HCT116 (cell line): ENCODE results near the gene MYH6. TPM values are rescaled to one million over a fixed set of nuclear protein-coding genes. Genes with fewer than 3 reads are reported as not detected.

Experiments
- ATAC-seq: fragments of 200-7000 bp; cut with Tn5 transposase; 2 replicates; pipeline ENCODE4 v1.9.1; 2020; ENCODE audit warnings: mild to moderate bottlenecking, moderate library complexity
- BruUV-seq: library from RNA; stranded (reverse); fragments of 400-500 nt; replicated peaks from 2 replicates; lab custom pipeline; 2021; lab: Mats Ljungman, UMichigan
- CTCF ChIA-PET: fragments of 300-600 bp; sonication (Branson Sonifier 250); formaldehyde crosslinking; loops from one replicate; lab custom pipeline; 2021; ENCODE audit warnings: antibody characterized with exemption; lab: Charles Lee
- POLR2A ChIA-PET: fragments of 300-600, 350-600 bp; sonication (Branson Sonifier 250); formaldehyde crosslinking; loops from one replicate; lab custom pipeline; 2021; ENCODE audit warnings: antibody characterized with exemption; lab: Charles Lee
- RAD21 ChIA-PET, 2 experiments: fragments of 300-600 bp; sonication (Branson Sonifier 250); formaldehyde crosslinking; loops; one replicate each; lab custom pipeline; 2023; ENCODE audit warnings: low total read pairs in 2 of 2; ENCODE audit not compliant: uncharacterized antibody in 2 of 2, unreplicated experiment in 2 of 2, low non-redundant PET in 1 of 2; lab: Charles Lee
- DNase-seq: peaks from one replicate; pipeline ENCODE4 v3.0.0-alpha.2; 2010; ENCODE audit warnings: low read depth, low spot score
- H2AFZ ChIP-seq: fragments of 200-600 bp; shearing (Covaris generic), sonication (generic); 2 replicates; pipeline ENCODE4 v1.6.1; 2017; ENCODE audit warnings: low read depth, mixed run types, mixed read lengths, antibody characterized with exemption, low read length; ENCODE audit not compliant: poor library complexity, severe bottlenecking
- H3K27ac ChIP-seq: 2 replicates; pipeline ENCODE4 v1.5.1; 2012; ENCODE audit warnings: low read depth, low read length
- H3K27me3 ChIP-seq: fragments of 200-600 bp; sonication (generic); 2 replicates; pipeline ENCODE4 v1.6.1; 2016; ENCODE audit warnings: mixed run types, low read length, mixed read lengths; ENCODE audit not compliant: insufficient read depth
- H3K36me3 ChIP-seq, 2 experiments: fragments of 200-500 bp in 1 of 2; fragments of 200-600 bp in 1 of 2; sonication (Bioruptor generic) in 1 of 2; sonication (generic) in 1 of 2; 2 replicates each; pipeline versions ENCODE4 v1.5.1 to v1.6.1; 2014 to 2016; ENCODE audit warnings: low read length in 2 of 2, inconsistent platforms in 1 of 2, mixed read lengths in 1 of 2, mixed run types in 1 of 2; ENCODE audit not compliant: insufficient read depth in 2 of 2, control insufficient read depth in 1 of 2
- H3K4me1 ChIP-seq, 2 experiments: fragments of 200-600 bp in 1 of 2; sonication (generic) in 1 of 2; 2 replicates each; pipeline versions ENCODE4 v1.5.1 to v1.6.1; 2012 to 2017; ENCODE audit warnings: low read length in 2 of 2, inconsistent platforms in 1 of 2, mild to moderate bottlenecking in 1 of 2, mixed read lengths in 1 of 2, mixed run types in 1 of 2, moderate library complexity in 1 of 2; ENCODE audit not compliant: insufficient read depth in 2 of 2, control insufficient read depth in 1 of 2
- H3K4me2 ChIP-seq: fragments of 200-600 bp; sonication (generic); 2 replicates; pipeline ENCODE4 v1.6.1; 2017; ENCODE audit warnings: mixed run types, low read length, mixed read lengths
- H3K4me3 ChIP-seq, 2 experiments: fragments of 200-600 bp in 1 of 2; sonication (generic) in 1 of 2; replicated peaks in 1 of 2; 2 replicates each; pipeline ENCODE4 v1.5.1; 2011 to 2016; ENCODE audit warnings: low read length in 2 of 2, control low read depth in 1 of 2, low read depth in 1 of 2, mild to moderate bottlenecking in 1 of 2, mixed read lengths in 1 of 2, mixed run types in 1 of 2
- H3K79me2 ChIP-seq: fragments of 200-600 bp; sonication (generic); 2 replicates; pipeline ENCODE4 v1.6.1; 2017; ENCODE audit warnings: mild to moderate bottlenecking, mixed run types, low read length, moderate library complexity, mixed read lengths; ENCODE audit not compliant: insufficient read depth
- H3K9ac ChIP-seq: fragments of 200-600 bp; sonication (generic); 2 replicates; pipeline ENCODE4 v1.6.1; 2016; ENCODE audit warnings: low read length, mixed read lengths
- H3K9me2 ChIP-seq: fragments of 200-600 bp; sonication (generic), shearing (Covaris generic); 2 replicates; pipeline ENCODE4 v1.6.1; 2017; ENCODE audit warnings: mixed run types, mild to moderate bottlenecking, moderate library complexity; ENCODE audit not compliant: insufficient read depth
- H3K9me3 ChIP-seq, 2 experiments: fragments of 200-500 bp in 1 of 2; fragments of 200-600 bp in 1 of 2; sonication (Bioruptor generic) in 1 of 2; sonication (generic) in 1 of 2; 2 replicates each; pipeline ENCODE4 v1.6.1; 2014 to 2017; ENCODE audit warnings: low read length in 2 of 2, mixed read lengths in 2 of 2, inconsistent platforms in 1 of 2, low read depth in 1 of 2, mild to moderate bottlenecking in 1 of 2, mixed run types in 1 of 2, moderate library complexity in 1 of 2; ENCODE audit not compliant: control insufficient read depth in 1 of 2, insufficient read depth in 1 of 2
- H4K20me1 ChIP-seq: fragments of 200-600 bp; sonication (generic), shearing (Covaris generic); 2 replicates; pipeline ENCODE4 v1.6.1; 2017; ENCODE audit warnings: mixed run types, mild to moderate bottlenecking, moderate library complexity; ENCODE audit not compliant: insufficient read depth
- CEBPB ChIP-seq: IDR thresholded peaks from 2 replicates; pipeline ENCODE4 v1.6.1; 2012; ENCODE audit warnings: low read depth
- ELF1 ChIP-seq: IDR thresholded peaks from 2 replicates; pipeline ENCODE4 v1.6.1; 2012; ENCODE audit warnings: low read depth, borderline replicate concordance
- EZH2 ChIP-seq: fragments of 200-600 bp; sonication (generic); IDR thresholded peaks from 2 replicates; pipeline ENCODE4 v1.6.1; 2017; ENCODE audit warnings: antibody characterized with exemption, mixed run types
- JUND ChIP-seq: IDR thresholded peaks from 2 replicates; pipeline ENCODE4 v1.6.1; 2012
- MAX ChIP-seq: IDR thresholded peaks from 2 replicates; pipeline ENCODE4 v1.6.1; 2012
- RAD21 ChIP-seq: IDR thresholded peaks from 2 replicates; pipeline ENCODE4 v1.6.1; 2012; ENCODE audit warnings: low read depth, mild to moderate bottlenecking
- REST ChIP-seq: IDR thresholded peaks from 2 replicates; pipeline ENCODE4 v1.6.1; 2012; ENCODE audit warnings: low read depth
- SIN3A ChIP-seq: IDR thresholded peaks from 2 replicates; pipeline ENCODE4 v1.6.1; 2012; ENCODE audit warnings: low read depth
- SRF ChIP-seq: IDR thresholded peaks from 2 replicates; pipeline ENCODE4 v1.6.1; 2012; ENCODE audit warnings: low read depth
- ZFX ChIP-seq: fragments of 450-650 bp; IDR thresholded peaks from 2 replicates; pipeline ENCODE4 v1.6.1; 2017
- ZNF274 ChIP-seq: fragments of 200-500 bp; sonication (Bioruptor generic); IDR thresholded peaks from 2 replicates; pipeline ENCODE4 v1.6.1; 2014; ENCODE audit warnings: mild to moderate bottlenecking, low read depth, low read length, inconsistent platforms
- intact Hi-C: fragments of 100-400 bp; cut with micrococcal nuclease; formaldehyde crosslinking; loops from 2 replicates; pipeline ENCODE4 v1.10.0; 2022
- total RNA-seq: library from RNA; stranded (reverse); gene quantifications from one replicate; pipeline ENCODE4 v1.2.1, GENCODE V29; 2021; ENCODE audit not compliant: unreplicated experiment

MYH6 gene
- total RNA-seq, 1 experiment from 2014 or later, result not detected

GRCh38 chr14:23436327-23437132 lies 28.5 kb upstream of the MYH6 start:
- Histone ChIP-seq H3K27me3 (peaks cover 10% of the 10 kb centered on the region), H4K20me1 (no peaks in the 10 kb centered on the region), H3K27ac (no peak overlapping the region), H3K9me2 (no peaks in the 10 kb centered on the region), H3K9me3 (no peaks in the 10 kb centered on the region), H3K4me3 (no peak overlapping the region), H3K79me2 (no peaks in the 10 kb centered on the region), H3K4me2 (no peak overlapping the region), H3K4me1 (no peaks in the 10 kb centered on the region), H2AFZ (no peak overlapping the region), H3K9ac (no peak overlapping the region), H3K36me3 (no peaks in the 10 kb centered on the region)
- TF ChIP-seq EZH2, result no peak
- no peak for TF ChIP-seq RAD21
- no peak for TF ChIP-seq MAX
- no peak for TF ChIP-seq ELF1
- no peak for TF ChIP-seq ZNF274
- no peak for TF ChIP-seq ZFX
- no peak for TF ChIP-seq JUND
- TF ChIP-seq SIN3A, result no peak
- no peak for TF ChIP-seq SRF
- no peak for TF ChIP-seq REST
- TF ChIP-seq CEBPB, result no peak
- RAD21 ChIA-PET, result no interaction called here
- POLR2A ChIA-PET, result no interaction called here
- CTCF ChIA-PET, result no interaction called here
- DNase-seq (no peak), ATAC-seq (no peak)
- intact Hi-C loops, result no loop called here
- BruUV-seq, result no TSS peak
